Fibroblast of upper back skin (primary cell): ENCODE results near the gene DERL2.

Experiments used
- DNase-seq: peaks from one replicate; pipeline ENCODE4 v3.0.0-alpha.2; 2013

The DERL2 gene

GRCh38 chr17:5485270-5486205 lies at the start of gene DERL2:
DERL2 (minus strand) TSS chr17:5486178; CDS start chr17:5486161, 17 bp downstream.
- peak; percentile 33 for DNase-seq

- no peak for DNase-seq
Measured at GRCh38 chr17:5535436-5535835, 49.5 kb upstream of the DERL2 start.

- DNase-seq = no peak
Measured at GRCh38 chr17:5533486-5534315, 47.7 kb upstream of the DERL2 start.

DNA sequence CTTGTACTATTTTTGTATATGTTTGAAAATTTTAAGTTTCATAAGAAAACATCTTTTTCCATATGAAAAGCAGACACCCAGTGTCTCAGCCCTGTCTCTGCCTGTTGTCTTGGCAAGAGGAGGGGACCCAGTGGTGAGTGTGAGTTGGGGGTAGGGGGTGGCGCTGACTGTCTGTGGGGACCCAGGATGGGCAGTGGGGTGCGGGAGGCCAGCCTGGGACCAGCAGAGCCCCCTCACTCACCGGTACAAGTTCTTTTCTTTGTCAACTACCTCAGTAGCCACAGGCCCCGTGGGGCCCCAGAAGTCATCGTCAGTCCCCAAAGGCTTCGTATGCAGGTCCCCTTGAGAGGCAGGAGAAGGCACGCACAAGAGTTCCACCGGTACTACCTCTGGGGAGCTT lies 46.6 kb upstream of the DERL2 start:
- DNase-seq = no peak

- no peak for DNase-seq
Measured at GRCh38 chr17:5531085-5531418, 45.1 kb upstream of the DERL2 start.

GRCh38 chr17:5530265-5531084 lies 44.5 kb upstream of the DERL2 start:
- DNase-seq = no peak

DNA sequence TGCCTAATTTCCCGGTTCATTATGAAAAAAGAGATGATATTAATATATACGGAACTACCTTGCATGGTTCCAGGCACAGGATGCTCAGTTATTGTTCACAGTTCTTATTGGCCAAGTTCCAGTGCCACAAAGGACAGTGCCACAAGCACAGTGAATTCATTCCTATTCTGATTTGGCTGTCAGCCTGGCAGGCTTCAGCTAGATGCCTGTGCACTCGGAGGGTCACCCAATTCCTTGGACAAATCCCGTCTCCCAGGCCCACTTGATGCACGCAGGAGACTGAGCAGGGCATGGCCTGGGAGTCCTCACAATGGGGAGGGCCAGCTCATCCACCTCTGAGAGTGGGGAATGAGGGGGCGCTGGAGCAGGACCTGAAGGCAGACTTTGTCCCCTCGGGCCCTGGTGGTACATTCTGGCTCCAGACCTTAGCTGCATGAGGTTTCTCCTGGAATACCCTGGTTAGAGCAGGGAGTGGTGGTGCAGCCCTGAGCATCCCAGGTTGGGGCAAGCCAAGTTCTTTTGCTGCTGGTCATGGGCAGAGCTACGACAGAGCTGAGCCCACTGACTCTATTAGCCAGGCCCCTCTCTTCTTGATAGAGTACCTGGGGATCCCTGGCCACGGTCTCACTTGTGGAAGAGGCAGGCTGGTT lies 41.7 kb upstream of the DERL2 start:
- no peak for DNase-seq

GRCh38 chr17:5526821-5527598 lies 41.0 kb upstream of the DERL2 start:
- peak; percentile 97 for DNase-seq

DNA sequence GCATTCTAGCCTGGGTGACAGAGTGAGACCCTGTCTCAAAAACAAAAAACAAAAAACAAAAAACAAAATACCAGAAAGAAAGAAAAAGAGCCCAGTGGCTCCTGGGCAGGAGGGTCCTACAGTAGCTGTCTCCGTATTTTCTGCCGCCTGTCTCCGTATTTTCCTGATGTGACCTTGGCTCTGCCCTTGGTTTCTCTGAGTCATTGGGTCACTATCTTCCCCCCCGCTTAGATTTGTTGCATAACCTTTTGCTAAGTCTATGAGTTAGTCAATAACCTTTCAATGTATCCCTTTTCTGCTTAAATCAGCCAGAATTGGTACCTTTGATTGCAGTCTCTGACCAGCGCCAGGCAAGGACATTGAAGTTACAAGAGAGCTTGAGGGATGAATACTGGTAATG lies 37.3 kb upstream of the DERL2 start:
- DNase-seq = no peak

DNA sequence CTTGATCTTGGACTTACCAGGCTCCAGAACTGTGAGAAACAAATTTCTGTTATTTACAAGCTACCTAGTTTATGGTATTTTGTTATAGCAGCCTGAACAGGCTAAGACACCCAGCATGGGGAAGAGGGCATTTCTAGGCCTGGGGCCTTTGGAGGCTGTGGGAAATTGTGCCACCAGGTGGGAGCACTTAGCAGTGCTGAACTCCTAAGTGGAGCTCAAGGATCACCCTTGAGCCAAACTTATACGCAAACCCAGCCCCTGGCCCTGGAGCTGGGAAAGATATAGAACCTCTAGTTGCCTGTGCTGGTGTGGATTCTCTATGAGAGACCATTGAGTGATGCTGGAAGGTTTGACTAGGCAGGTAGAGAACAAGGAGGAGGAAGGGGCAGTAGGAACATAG lies 36.5 kb upstream of the DERL2 start:
- DNase-seq = no peak

GRCh38 chr17:5516060-5516792 lies 30.2 kb upstream of the DERL2 start:
- peak; percentile 97 for DNase-seq

DNA sequence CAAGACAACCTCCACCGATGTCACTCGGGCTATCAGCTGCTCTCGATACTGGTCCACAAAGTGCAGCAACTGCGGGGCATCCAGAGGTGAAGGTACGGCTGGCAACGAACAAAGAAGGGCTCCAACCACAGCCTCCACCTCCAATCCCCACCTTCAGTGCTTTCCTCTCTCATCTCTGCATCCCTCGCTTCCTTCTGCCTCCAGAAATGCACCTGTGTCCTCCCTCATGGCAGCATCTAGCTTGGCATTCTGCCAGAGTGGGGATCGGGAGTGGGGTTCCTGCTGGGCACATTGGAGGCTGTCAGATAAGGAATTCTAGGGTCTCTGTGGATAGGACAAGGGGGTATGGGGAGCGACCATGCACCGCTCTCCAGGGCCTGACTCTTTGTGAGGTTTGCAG lies 29.0 kb upstream of the DERL2 start:
- no peak for DNase-seq

DNA sequence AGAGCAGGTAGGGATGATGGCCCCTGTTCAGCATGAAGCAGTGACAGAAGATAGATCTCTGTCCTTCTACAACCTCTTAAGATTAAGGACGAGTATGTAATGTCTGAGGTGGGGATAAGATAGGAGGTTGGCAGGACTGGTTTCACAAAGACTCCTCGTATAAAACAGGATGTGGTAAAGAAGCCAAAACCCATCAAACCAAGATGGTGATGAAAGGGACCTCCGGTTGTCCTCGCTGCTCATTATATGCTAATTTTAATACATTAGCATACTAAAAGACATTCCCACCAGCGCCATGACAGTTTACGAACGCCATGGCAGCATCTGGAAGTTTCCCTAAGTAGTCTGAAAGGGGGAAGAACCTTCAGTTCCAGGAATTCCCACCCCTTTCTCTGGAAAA lies 27.6 kb upstream of the DERL2 start:
- no peak for DNase-seq

GRCh38 chr17:5511401-5512225 lies 25.6 kb upstream of the DERL2 start:
- peak; percentile 46 for DNase-seq

DNA sequence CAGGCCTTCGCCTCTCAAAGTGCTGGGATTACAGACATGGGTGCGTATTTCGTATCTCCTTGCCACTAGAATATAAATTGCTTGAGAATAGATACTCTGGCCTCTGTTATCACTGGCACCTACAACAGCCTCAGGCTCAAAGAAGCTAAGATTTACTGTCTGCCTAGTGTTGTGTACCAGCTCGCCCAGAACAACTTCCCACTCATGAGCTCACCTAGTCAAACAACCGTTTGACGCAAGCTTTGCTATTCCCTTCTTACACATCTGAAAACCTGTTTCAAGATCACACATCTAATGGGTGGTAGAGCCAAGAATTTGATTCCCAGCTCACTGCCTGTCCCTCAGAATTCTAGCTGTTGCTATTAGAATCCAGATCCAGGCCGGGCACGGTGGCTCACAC lies 24.8 kb upstream of the DERL2 start:
- DNase-seq = no peak

GRCh38 chr17:5509482-5509881 lies 23.5 kb upstream of the DERL2 start:
- DNase-seq = peak; percentile 55

GRCh38 chr17:5508810-5509209 lies 22.8 kb upstream of the DERL2 start:
- DNase-seq = peak; percentile 42

DNA sequence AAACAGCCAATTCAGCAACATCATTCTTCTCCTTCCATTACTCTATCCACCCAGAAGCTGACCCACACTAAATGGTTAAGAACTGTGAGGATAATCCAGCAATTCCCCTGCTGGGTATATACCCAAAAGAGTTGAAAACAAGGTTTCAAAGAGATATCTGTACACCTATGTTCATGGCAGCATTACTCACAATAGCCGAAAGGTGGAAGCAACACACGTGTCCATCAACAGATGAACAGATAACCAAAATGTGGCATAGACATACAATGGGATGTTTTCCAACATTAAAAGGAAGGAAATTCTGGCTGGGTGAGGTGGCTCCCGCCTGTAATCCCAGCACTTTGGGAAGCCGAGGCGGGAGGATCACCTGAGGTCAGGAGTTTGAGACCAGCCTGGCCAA lies 20.3 kb upstream of the DERL2 start:
- DNase-seq = no peak

- no peak for DNase-seq
Measured at GRCh38 chr17:5502552-5502951, 16.6 kb upstream of the DERL2 start.

- DNase-seq = no peak
Measured at GRCh38 chr17:5501685-5502084, 15.7 kb upstream of the DERL2 start.
